OCI-LY7 (cell line): ENCODE measurements around the gene NECAB2.

Experiments used
- EZH2phosphoT487 ChIP-seq: fragments of 200-600 bp; sonication (generic); IDR thresholded peaks from 2 replicates; pipeline ENCODE4 v1.6.1; 2018; ENCODE audit warnings: low read depth, borderline replicate concordance, mild to moderate bottlenecking, mixed run types, antibody characterized with exemption, low read length, moderate library complexity, mixed read lengths
- TF ChIP-seq, protein P1 (sequence below): fragments of 200-600 bp; sonication (generic); conservative IDR thresholded peaks from 2 replicates; pipeline ENCODE4 v1.5.1; 2014; ENCODE audit warnings: mild to moderate bottlenecking, antibody characterized with exemption, low read length, moderate library complexity, mixed read lengths

DNA sequence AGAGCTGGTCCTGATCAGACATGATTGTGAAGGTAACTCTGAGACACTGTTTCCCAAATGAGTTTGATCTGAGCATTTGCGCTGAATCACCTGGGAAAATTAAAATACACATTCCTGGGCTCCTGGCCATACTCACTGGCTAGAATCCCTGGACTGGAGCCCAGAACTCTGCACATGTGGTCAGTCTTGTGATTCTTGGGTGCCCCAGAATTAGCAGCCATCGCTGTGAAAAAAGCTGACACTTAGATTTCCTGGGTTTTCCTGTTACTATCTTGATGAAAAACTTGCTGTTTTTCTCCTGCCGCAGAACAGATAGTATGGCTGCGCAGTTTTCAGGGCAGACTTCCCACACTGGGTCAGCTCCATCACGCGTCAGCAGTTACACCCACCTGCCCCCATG is 24.6 kb downstream of the NECAB2 start:
- TF ChIP-seq, protein P1, sequence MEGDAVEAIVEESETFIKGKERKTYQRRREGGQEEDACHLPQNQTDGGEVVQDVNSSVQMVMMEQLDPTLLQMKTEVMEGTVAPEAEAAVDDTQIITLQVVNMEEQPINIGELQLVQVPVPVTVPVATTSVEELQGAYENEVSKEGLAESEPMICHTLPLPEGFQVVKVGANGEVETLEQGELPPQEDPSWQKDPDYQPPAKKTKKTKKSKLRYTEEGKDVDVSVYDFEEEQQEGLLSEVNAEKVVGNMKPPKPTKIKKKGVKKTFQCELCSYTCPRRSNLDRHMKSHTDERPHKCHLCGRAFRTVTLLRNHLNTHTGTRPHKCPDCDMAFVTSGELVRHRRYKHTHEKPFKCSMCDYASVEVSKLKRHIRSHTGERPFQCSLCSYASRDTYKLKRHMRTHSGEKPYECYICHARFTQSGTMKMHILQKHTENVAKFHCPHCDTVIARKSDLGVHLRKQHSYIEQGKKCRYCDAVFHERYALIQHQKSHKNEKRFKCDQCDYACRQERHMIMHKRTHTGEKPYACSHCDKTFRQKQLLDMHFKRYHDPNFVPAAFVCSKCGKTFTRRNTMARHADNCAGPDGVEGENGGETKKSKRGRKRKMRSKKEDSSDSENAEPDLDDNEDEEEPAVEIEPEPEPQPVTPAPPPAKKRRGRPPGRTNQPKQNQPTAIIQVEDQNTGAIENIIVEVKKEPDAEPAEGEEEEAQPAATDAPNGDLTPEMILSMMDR: no peak
- TF ChIP-seq EZH2phosphoT487: no peak
